Gastrocnemius medialis (tissue), 4 donors: ENCODE data around the gene RPL38. TPM values are rescaled to one million over a fixed set of nuclear protein-coding genes. Genes with fewer than 3 reads are reported as not detected.

ENCODE experiments used
- ATAC-seq, 2 donors: fragments of 150-250 bp; one replicate each; pipeline ENCODE4 v1.9.1; 2016
- DNase-seq, 2 donors: peaks; one replicate each; pipeline ENCODE4 v3.0.0-alpha.2; 2019
- H3K27ac ChIP-seq, 4 donors: fragments of 200-600 bp; sonication (generic); 1 replicate in 1 of 4; 2 replicates in 3 of 4; pipeline ENCODE4 v1.5.1; 2016 to 2018; ENCODE audit warnings: mild to moderate bottlenecking in 2 of 4, moderate library complexity in 1 of 4
- H3K27me3 ChIP-seq, 3 donors: fragments of 200-600 bp; sonication (generic) in 2 of 3; 1 replicate in 1 of 3; 2 replicates in 2 of 3; pipeline versions ENCODE4 v1.5.1 to v1.6.0; 2016 to 2019; ENCODE audit warnings: mild to moderate bottlenecking in 1 of 3, moderate library complexity in 1 of 3
- H3K36me3 ChIP-seq, 2 donors: fragments of 200-600 bp; sonication (generic) in 1 of 2; one replicate each; pipeline ENCODE4 v1.5.1; 2017 to 2018
- H3K4me1 ChIP-seq, 2 donors: fragments of 200-600 bp; sonication (generic) in 1 of 2; one replicate each; pipeline ENCODE4 v1.5.1; 2016 to 2017; ENCODE audit warnings: mild to moderate bottlenecking in 2 of 2
- H3K4me3 ChIP-seq, 4 donors: fragments of 200-600 bp; sonication (generic) in 3 of 4; 1 replicate in 1 of 4; 2 replicates in 3 of 4; pipeline ENCODE4 v1.5.1; 2016 to 2019; ENCODE audit warnings: mild to moderate bottlenecking in 2 of 4
- H3K9me3 ChIP-seq, 3 donors: fragments of 200-600 bp; sonication (generic) in 2 of 3; 1 replicate in 1 of 3; 2 replicates in 2 of 3; pipeline ENCODE4 v1.5.1; 2016 to 2019
- CTCF ChIP-seq, 5 experiments: fragments of 450-650 bp in 3 of 5; fragments of 200-600 bp in 2 of 5; sonication (generic) in 2 of 5; IDR thresholded peaks in 4 of 5; conservative IDR thresholded peaks in 1 of 5; 1 replicate in 4 of 5; 2 replicates in 1 of 5; pipeline ENCODE4 v1.5.1; 2016 to 2019; ENCODE audit warnings: antibody characterized with exemption in 5 of 5, mild to moderate bottlenecking in 3 of 5, moderate library complexity in 3 of 5
- POLR2A ChIP-seq, 2 donors: fragments of 450-650 bp; IDR thresholded peaks; one replicate each; pipeline ENCODE4 v1.6.1; 2017; ENCODE audit warnings: antibody characterized with exemption in 2 of 2, mild to moderate bottlenecking in 2 of 2, moderate library complexity in 2 of 2
- in situ Hi-C, 4 donors: fragments of 200-750 bp; cut with MboI; loops; one replicate each; pipeline versions ENCODE4 v1.15.0 to v1.8.0; 2017; ENCODE audit warnings: low sequenced_read_pairs in 4 of 4
- intact Hi-C: fragments of 100-400 bp; cut with DNase I; formaldehyde crosslinking; loops from one replicate; pipeline ENCODE4 v1.15.1; 2023; ENCODE audit warnings: low total_unique reads
- total RNA-seq, 4 donors: library from RNA; depleted of rRNA; stranded (reverse); fragments of >200 nt; gene quantifications; one replicate each; pipeline versions ENCODE4 v1.1.0 to v1.2.3, GENCODE V29; 2016

The RPL38 gene
- total RNA-seq, 4 donors from 2014 or later = 346 to 472 (median 443) TPM

- no peak overlapping the region for H3K27ac ChIP-seq
- no peaks in the 10 kb centered on the region for H3K27me3 ChIP-seq
- no peak for TF ChIP-seq CTCF (IDR thresholded peaks at IDR 0.05 in 4 of 5, conservative IDR thresholded peaks at IDR 0.05 in 1 of 5)
- TF ChIP-seq POLR2A (IDR thresholded peaks at IDR 0.05) = no peak
- H3K9me3 ChIP-seq = no peaks in the 10 kb centered on the region
- in situ Hi-C loops (no loop called here), intact Hi-C loops (no loop called here)
- no peak overlapping the region for H3K4me3 ChIP-seq
- no peaks in the 10 kb centered on the region for H3K36me3 ChIP-seq
- DNase-seq (no peak), ATAC-seq (no peak)
- H3K4me1 ChIP-seq = peaks cover 13 to 19% of the 10 kb centered on the region in 2 donors
These were observed 41.1 kb downstream of the RPL38 start for GRCh38 chr17:74244548-74244947.

GRCh38 chr17:74245145-74245831, 41.8 kb downstream of the RPL38 start:
- ATAC-seq = no peak
- H3K4me1 ChIP-seq = peaks cover 13 to 19% of the 10 kb centered on the region in 2 donors
- no peaks in the 10 kb centered on the region for H3K36me3 ChIP-seq
- H3K4me3 ChIP-seq = no peak overlapping the region
- TF ChIP-seq CTCF (IDR thresholded peaks at IDR 0.05 in 4 of 5, conservative IDR thresholded peaks at IDR 0.05 in 1 of 5) = no peak
- TF ChIP-seq POLR2A (IDR thresholded peaks at IDR 0.05) = no peak
- no peaks in the 10 kb centered on the region for H3K9me3 ChIP-seq
- no peak overlapping the region for H3K27ac ChIP-seq
- in situ Hi-C loops (no loop called here), intact Hi-C loops (no loop called here)
- no peak for DNase-seq
- H3K27me3 ChIP-seq = no peaks in the 10 kb centered on the region

- DNase-seq (no peak), ATAC-seq (no peak)
- TF ChIP-seq POLR2A (IDR thresholded peaks at IDR 0.05) (no peak), CTCF (IDR thresholded peaks at IDR 0.05 in 4 of 5, conservative IDR thresholded peaks at IDR 0.05 in 1 of 5) (no peak)
- intact Hi-C loops (no loop called here), in situ Hi-C loops (no loop called here)
- Histone ChIP-seq H3K27ac (no peak overlapping the region), H3K27me3 (no peaks in the 10 kb centered on the region), H3K4me1 (peaks cover 13 to 19% of the 10 kb centered on the region in 2 donors), H3K9me3 (no peaks in the 10 kb centered on the region), H3K36me3 (no peaks in the 10 kb centered on the region), H3K4me3 (no peak overlapping the region)
These were observed 42.4 kb downstream of the RPL38 start for GRCh38 chr17:74245871-74246270.

- Histone ChIP-seq H3K27me3 (no peaks in the 10 kb centered on the region), H3K9me3 (no peaks in the 10 kb centered on the region), H3K27ac (no peak overlapping the region), H3K4me1 (no peaks in the 10 kb centered on the region), H3K36me3 (peaks cover 0 to 7% of the 10 kb centered on the region in 2 donors), H3K4me3 (no peak overlapping the region)
- DNase-seq (no peak), ATAC-seq (no peak)
- in situ Hi-C loops (no loop called here), intact Hi-C loops (no loop called here)
- TF ChIP-seq POLR2A (IDR thresholded peaks at IDR 0.05) = no peak
- no peak for TF ChIP-seq CTCF (IDR thresholded peaks at IDR 0.05 in 4 of 5, conservative IDR thresholded peaks at IDR 0.05 in 1 of 5)
These were observed 46.3 kb downstream of the RPL38 start for GRCh38 chr17:74249590-74250270.
